ENCODE results near the gene KLHL1.

KLHL1 gene

DNA sequence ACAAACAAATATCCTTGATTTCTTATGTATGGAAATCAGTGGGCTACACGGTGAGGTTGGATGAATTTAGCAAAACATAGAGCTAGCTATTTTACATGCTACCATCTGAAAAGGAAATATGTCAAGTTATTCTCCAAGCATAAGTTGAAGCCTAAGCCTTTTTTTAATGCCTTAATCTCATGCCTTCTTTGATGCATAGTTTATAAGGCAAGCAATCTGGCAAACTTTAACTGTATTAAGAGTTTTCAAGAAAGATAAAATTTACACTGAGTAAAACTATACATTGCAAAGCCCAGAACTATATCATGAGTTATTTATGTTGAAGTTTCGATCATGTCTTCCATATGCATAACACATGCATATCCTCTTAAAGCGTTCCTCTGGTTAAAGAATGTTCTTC lies 85.6 kb downstream of the KLHL1 start:
- no peak for TF ChIP-seq CTCF (IDR thresholded peaks at IDR 0.05; ENCODE audit: low read length, missing control alignments)
- DNase-seq (ENCODE audit: low read depth), result no peak
- H3K4me3 ChIP-seq (replicated peaks; ENCODE audit: low read depth, low read length), result no peak overlapping the region

- DNase-seq (ENCODE audit: low read depth), result no peak
- no peak overlapping the region for H3K4me3 ChIP-seq (replicated peaks; ENCODE audit: low read depth, low read length)
- no peak for TF ChIP-seq CTCF (IDR thresholded peaks at IDR 0.05; ENCODE audit: low read length, missing control alignments)
Measured at GRCh38 chr13:70016116-70016515, 92.1 kb downstream of the KLHL1 start.

GRCh38 chr13:70014337-70014736 lies 93.9 kb downstream of the KLHL1 start:
- TF ChIP-seq CTCF (IDR thresholded peaks at IDR 0.05; ENCODE audit: low read length, missing control alignments), result no peak
- H3K4me3 ChIP-seq (replicated peaks; ENCODE audit: low read depth, low read length), result no peak overlapping the region
- no peak for DNase-seq (ENCODE audit: low read depth)

GRCh38 chr13:69999875-70000274 lies 108.4 kb downstream of the KLHL1 start:
- H3K4me3 ChIP-seq (replicated peaks; ENCODE audit: low read depth, low read length), result no peak overlapping the region
- no peak for DNase-seq (ENCODE audit: low read depth)
- no peak for TF ChIP-seq CTCF (IDR thresholded peaks at IDR 0.05; ENCODE audit: low read length, missing control alignments)

- DNase-seq (ENCODE audit: low read depth), result no peak
- no peak for TF ChIP-seq CTCF (IDR thresholded peaks at IDR 0.05; ENCODE audit: low read length, missing control alignments)
- no peak overlapping the region for H3K4me3 ChIP-seq (replicated peaks; ENCODE audit: low read depth, low read length)
Measured at GRCh38 chr13:69997061-69997460, 111.2 kb downstream of the KLHL1 start.

GRCh38 chr13:69980799-69981198 lies 127.5 kb downstream of the KLHL1 start:
- DNase-seq (ENCODE audit: low read depth), result no peak
- no peak for TF ChIP-seq CTCF (IDR thresholded peaks at IDR 0.05; ENCODE audit: low read length, missing control alignments)
- H3K4me3 ChIP-seq (replicated peaks; ENCODE audit: low read depth, low read length), result no peak overlapping the region

DNA sequence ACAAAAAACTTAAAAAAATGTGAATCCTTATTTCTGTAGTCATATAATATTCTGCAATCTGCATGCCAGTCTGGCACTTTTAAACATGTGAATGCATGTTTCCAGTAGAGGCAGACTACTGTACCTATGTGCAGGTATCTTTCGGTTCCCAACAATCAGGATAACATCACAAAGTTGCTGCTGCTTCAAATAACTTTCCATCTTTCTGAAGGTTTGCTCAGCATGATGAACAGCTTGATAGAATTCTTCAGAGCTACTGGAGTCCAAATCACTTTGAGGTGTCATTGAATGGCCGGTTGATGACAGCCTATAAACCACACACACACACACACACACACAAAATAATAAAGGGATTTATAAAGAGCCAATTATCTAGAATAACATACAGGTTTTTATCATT lies 132.8 kb downstream of the KLHL1 start:
- no peak for DNase-seq (ENCODE audit: low read depth)
- no peak overlapping the region for H3K4me3 ChIP-seq (replicated peaks; ENCODE audit: low read depth, low read length)
- TF ChIP-seq CTCF (IDR thresholded peaks at IDR 0.05; ENCODE audit: low read length, missing control alignments), result no peak
